ENCODE results near the gene SHPK. TPM values are rescaled to one million over a fixed set of nuclear protein-coding genes. Genes with fewer than 3 reads are reported as not detected.

Gene SHPK
- total RNA-seq, result 10 to 100 TPM in 6 of 7 donors, 1 to 10 TPM in 1; 8.6 to 13.6 (median 10.4) TPM
- polyA plus RNA-seq, result 1 to 10 TPM; 2.3 to 4.3 (median 2.6) TPM
- long read RNA-seq, donor 1, partial matches to known transcripts, result 0 of 3 reads
- long read RNA-seq, donor 1, other reads (novel, unspliced or antisense), result 0 of 3 reads
- long read RNA-seq, donor 2, partial matches to known transcripts, result 0 of 1 reads
- long read RNA-seq, donor 2, other reads (novel, unspliced or antisense), result 0 of 1 reads

GRCh38 chr17:3636154-3636907, at the start of gene SHPK, which contains the start of gene CTNS:
Gene SHPK, minus strand, starts transcription at chr17:3636250. Its CDS starts 31 bp downstream, at chr17:3636219.
Gene CTNS, plus strand, starts transcription at chr17:3636760. Its CDS starts 3,447 bp downstream, at chr17:3640207.
- WGBS, 5 donors, result 0 to 1% (median 0%) methylated on average over 11 to 68 of the region's 68 CpGs
- Histone ChIP-seq H3K27me3 (replicated peaks in 1 of 7) (no peaks in the 10 kb centered on the region), H3K27ac (peak within 1 kb of the TSS; percentile 93 to 99 (median 98)), H3K4me1 (peaks cover 6 to 57% (median 34%) of the 10 kb centered on the region in 6 donors), H3K9me3 (no peaks in the 10 kb centered on the region), H3K36me3 (peaks cover 0 to 33% (median 2%) of the 10 kb centered on the region in 6 donors), H3K4me3 (peak within 1 kb of the TSS; percentile 74 to 99 (median 97))
- TF ChIP-seq POLR2AphosphoS5 (IDR thresholded peaks at IDR 0.05) (peak; percentile 83 to 85 (median 84)), CTCF (IDR thresholded peaks at IDR 0.05 in 8 of 11, conservative IDR thresholded peaks at IDR 0.05 in 3 of 11) (peak in 2 of 11 experiments; percentile 9 to 23), POLR2A (IDR thresholded peaks at IDR 0.05) (peak in 1 of 3 donors; percentile 13)
- intact Hi-C loops (cut with DNase I; ENCODE audit: low total_unique reads), result no loop called here
- peak; percentile 98 for DNase-seq

- H3K4me3 ChIP-seq, result peak overlapping the region in 1 of 8 donors; percentile 21
- peaks cover 0 to 61% (median 9%) of the 10 kb centered on the region in 6 donors for H3K36me3 ChIP-seq
- TF ChIP-seq POLR2A (IDR thresholded peaks at IDR 0.05) (no peak), POLR2AphosphoS5 (IDR thresholded peaks at IDR 0.05) (peak; percentile 44 to 76 (median 62)), CTCF (IDR thresholded peaks at IDR 0.05 in 8 of 11, conservative IDR thresholded peaks at IDR 0.05 in 3 of 11) (no peak)
- H3K27me3 ChIP-seq (replicated peaks in 1 of 7), result peaks cover 0 to 18% (median 0%) of the 10 kb centered on the region in 7 donors
- H3K4me1 ChIP-seq, result peaks cover 6 to 66% (median 51%) of the 10 kb centered on the region in 6 donors
- no peak for DNase-seq
- H3K9me3 ChIP-seq, result no peaks in the 10 kb centered on the region
- intact Hi-C loops (cut with DNase I; ENCODE audit: low total_unique reads), result loop anchor here (10.0 kb wide), 1 partner anchor 50 kb away; no protein-coding TSS in a partner anchor
- peak overlapping the region in 4 of 8 donors; percentile 41 to 89 (median 66) for H3K27ac ChIP-seq
- 19 to 76% (median 55%) methylated on average over 8 to 13 of the region's 13 CpGs for WGBS, 5 donors
Observed at GRCh38 chr17:3685174-3685573, 49.1 kb upstream of the SHPK start.

DNA sequence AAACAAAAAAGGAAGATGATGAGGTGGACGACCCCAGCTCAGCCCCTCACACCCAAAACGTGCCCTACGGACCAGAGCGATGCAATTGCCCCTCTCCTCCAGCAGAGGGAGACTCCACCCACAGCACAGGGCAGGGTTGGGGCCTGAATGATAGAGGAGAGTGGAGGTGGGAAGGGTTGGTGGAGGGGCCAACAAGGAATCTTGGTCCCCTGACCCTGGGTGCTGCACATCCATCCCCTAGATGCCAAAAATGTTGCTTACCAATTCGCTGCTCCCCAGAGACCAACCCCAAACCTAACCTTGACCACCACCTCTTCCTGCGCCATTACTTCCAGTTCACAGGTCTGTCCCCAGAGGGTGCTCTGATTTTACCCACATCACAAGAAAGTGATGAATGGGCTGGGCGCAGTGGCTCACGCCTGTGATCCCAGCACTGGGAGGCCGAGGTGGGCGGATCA, 47.0 kb upstream of the SHPK start:
- Histone ChIP-seq H3K27me3 (replicated peaks in 1 of 7) (peaks cover 0 to 12% (median 0%) of the 10 kb centered on the region in 7 donors), H3K27ac (peak overlapping the region in 3 of 8 donors; percentile 64 to 89 (median 69)), H3K36me3 (peaks cover 0 to 59% (median 11%) of the 10 kb centered on the region in 6 donors), H3K4me1 (peaks cover 3 to 63% (median 35%) of the 10 kb centered on the region in 6 donors), H3K9me3 (no peaks in the 10 kb centered on the region), H3K4me3 (no peak overlapping the region)
- no peak for DNase-seq
- peak; percentile 81 to 96 (median 94) for TF ChIP-seq CTCF (IDR thresholded peaks at IDR 0.05 in 8 of 11, conservative IDR thresholded peaks at IDR 0.05 in 3 of 11)
- TF ChIP-seq POLR2AphosphoS5 (IDR thresholded peaks at IDR 0.05), result peak; percentile 64 to 85 (median 64)
- no peak for TF ChIP-seq POLR2A (IDR thresholded peaks at IDR 0.05)
- WGBS, 5 donors, result 26 to 32% (median 28%) methylated on average over 10 of the region's 10 CpGs
- intact Hi-C loops (cut with DNase I; ENCODE audit: low total_unique reads), result loop anchor here (10.0 kb wide), 1 partner anchor 52 kb away; no protein-coding TSS in a partner anchor
